ACHN (cell line): ENCODE measurements around the gene TFDP1.

Source experiments
- DNase-seq: peaks from one replicate; pipeline ENCODE4 v3.0.0-alpha.2; 2015
- in situ Hi-C: cut with HindIII; loops from 2 replicates; pipeline ENCODE4 v1.10.0; 2017; ENCODE audit warnings: low sequenced_read_pairs, low pct_ligation_motif_present, low pct_unique_long_range_greater_than_20kb

TFDP1 gene

GRCh38 chr13:113666329-113666670 is 81.7 kb downstream of the TFDP1 start:
- no peak for DNase-seq
- in situ Hi-C loops = no loop called here

- DNase-seq = no peak
- in situ Hi-C loops = no loop called here
Measured at GRCh38 chr13:113666951-113667701, 82.6 kb downstream of the TFDP1 start, which contains the start of gene GRK1. Gene GRK1, plus strand, starts transcription at chr13:113667219. Its CDS starts 168 bp downstream, at chr13:113667387.

GRCh38 chr13:113667771-113668490 is 83.4 kb downstream of the TFDP1 start:
- no peak for DNase-seq
- in situ Hi-C loops = no loop called here

- DNase-seq = no peak
- in situ Hi-C loops = no loop called here
Measured at GRCh38 chr13:113668491-113668971, 84.0 kb downstream of the TFDP1 start.

GRCh38 chr13:113669231-113669754 is 84.7 kb downstream of the TFDP1 start:
- DNase-seq = no peak
- in situ Hi-C loops = no loop called here

GRCh38 chr13:113669755-113670341 is 85.3 kb downstream of the TFDP1 start:
- no peak for DNase-seq
- in situ Hi-C loops = no loop called here

GRCh38 chr13:113670541-113670940 is 86.0 kb downstream of the TFDP1 start:
- in situ Hi-C loops = no loop called here
- DNase-seq = no peak

- in situ Hi-C loops = no loop called here
- no peak for DNase-seq
Measured at GRCh38 chr13:113671066-113672001, 86.8 kb downstream of the TFDP1 start.

- in situ Hi-C loops = no loop called here
- no peak for DNase-seq
Measured at GRCh38 chr13:113672002-113672651, 87.6 kb downstream of the TFDP1 start.
